Measurements from ENCODE around the gene SLC25A6. TPM values are rescaled to one million over a fixed set of nuclear protein-coding genes. Genes with fewer than 3 reads are reported as not detected.
"Not testable (repeated sequence)": the region's sequence is repeated elsewhere in the genome, so short reads cannot be mapped to it uniquely, and the experiment has no call there.

SLC25A6 gene
- total RNA-seq, 1 experiment from 2014 or later = 161 TPM

DNA sequence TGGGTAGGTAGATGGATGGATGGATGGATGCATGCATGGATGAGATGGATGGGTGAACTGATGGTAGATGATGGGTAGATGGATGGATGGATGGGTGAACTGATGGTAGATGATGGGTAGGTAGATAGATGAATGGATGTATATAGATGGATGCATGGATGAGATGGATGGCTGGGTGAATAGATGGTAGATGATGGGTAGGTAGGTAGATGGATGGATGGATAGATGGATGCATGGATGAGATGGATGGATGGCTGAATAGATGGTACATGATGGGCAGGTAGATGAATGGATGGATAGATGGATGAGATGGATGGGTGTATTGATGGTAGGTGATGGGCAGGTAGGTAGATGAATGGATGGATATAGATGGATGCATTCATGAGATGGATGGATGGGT lies 15.1 kb upstream of the SLC25A6 start:
- no peak overlapping the region for H3K4me3 Mint-ChIP-seq (ENCODE audit: low read depth, unreplicated experiment)
- H3K27ac Mint-ChIP-seq (ENCODE audit: unreplicated experiment) = no peak overlapping the region
- no peaks in the 10 kb centered on the region for H3K4me1 Mint-ChIP-seq (ENCODE audit: low read depth, unreplicated experiment)
- intact Hi-C loops (cut with micrococcal nuclease; ENCODE audit: unreplicated experiment) = no loop called here
- CTCF ChIA-PET = no interaction called here
- no peak for DNase-seq
- no peak for TF ChIP-seq CTCF (IDR thresholded peaks at IDR 0.05; ENCODE audit: unreplicated experiment)
- no peaks in the 10 kb centered on the region for H3K9me3 Mint-ChIP-seq (ENCODE audit: low read depth, unreplicated experiment)
- H3K27me3 Mint-ChIP-seq (ENCODE audit: unreplicated experiment) = no peaks in the 10 kb centered on the region
- BruUV-seq (replicated peaks) = no TSS peak
- H3K36me3 Mint-ChIP-seq (ENCODE audit: insufficient read depth, unreplicated experiment) = no peaks in the 10 kb centered on the region

- H3K4me1 Mint-ChIP-seq (ENCODE audit: low read depth, unreplicated experiment); H3K27me3 Mint-ChIP-seq (ENCODE audit: unreplicated experiment); H3K27ac Mint-ChIP-seq (ENCODE audit: unreplicated experiment); H3K4me3 Mint-ChIP-seq (ENCODE audit: low read depth, unreplicated experiment); intact Hi-C loops (cut with micrococcal nuclease; ENCODE audit: unreplicated experiment); H3K36me3 Mint-ChIP-seq (ENCODE audit: insufficient read depth, unreplicated experiment); DNase-seq; CTCF ChIA-PET; BruUV-seq (replicated peaks); H3K9me3 Mint-ChIP-seq (ENCODE audit: low read depth, unreplicated experiment): not testable (repeated sequence)
Measured at GRCh38 chrX:1405769-1406168, 13.9 kb upstream of the SLC25A6 start.

- H3K4me3 Mint-ChIP-seq (ENCODE audit: low read depth, unreplicated experiment); H3K36me3 Mint-ChIP-seq (ENCODE audit: insufficient read depth, unreplicated experiment); H3K27me3 Mint-ChIP-seq (ENCODE audit: unreplicated experiment); intact Hi-C loops (cut with micrococcal nuclease; ENCODE audit: unreplicated experiment); BruUV-seq (replicated peaks); DNase-seq; CTCF ChIA-PET; H3K9me3 Mint-ChIP-seq (ENCODE audit: low read depth, unreplicated experiment); H3K4me1 Mint-ChIP-seq (ENCODE audit: low read depth, unreplicated experiment); H3K27ac Mint-ChIP-seq (ENCODE audit: unreplicated experiment): not testable (repeated sequence)
Measured at GRCh38 chrX:1403867-1404266, 12.0 kb upstream of the SLC25A6 start.

DNA sequence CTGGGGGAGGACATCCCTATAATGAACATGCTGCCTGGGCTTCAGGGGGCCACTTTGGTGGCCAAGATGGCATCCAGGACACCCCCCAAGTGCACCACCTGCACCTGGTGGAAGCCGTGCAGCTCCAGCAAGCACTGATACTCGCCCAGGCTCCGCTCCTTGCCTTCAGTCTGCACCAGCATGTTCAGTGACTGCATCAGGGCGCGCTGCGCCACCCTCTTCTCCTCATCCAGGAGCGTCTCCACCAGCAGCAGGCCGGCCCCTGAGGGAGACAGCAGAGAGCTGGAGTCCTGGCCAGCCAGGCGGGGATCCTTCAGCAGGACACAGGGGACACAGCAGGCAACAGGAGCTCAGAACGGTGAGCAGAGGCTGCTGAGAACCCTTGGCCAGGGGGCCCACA lies 11.3 kb upstream of the SLC25A6 start:
- Mint-ChIP-seq H3K4me1 (ENCODE audit: low read depth, unreplicated experiment) (no peaks in the 10 kb centered on the region), H3K36me3 (ENCODE audit: insufficient read depth, unreplicated experiment) (peaks cover 6% of the 10 kb centered on the region), H3K27ac (ENCODE audit: unreplicated experiment) (no peak overlapping the region), H3K27me3 (ENCODE audit: unreplicated experiment) (no peaks in the 10 kb centered on the region), H3K4me3 (ENCODE audit: low read depth, unreplicated experiment) (no peak overlapping the region), H3K9me3 (ENCODE audit: low read depth, unreplicated experiment) (no peaks in the 10 kb centered on the region)
- CTCF ChIA-PET = no interaction called here
- no peak for TF ChIP-seq CTCF (IDR thresholded peaks at IDR 0.05; ENCODE audit: unreplicated experiment)
- no peak for DNase-seq
- no TSS peak for BruUV-seq (replicated peaks)
- intact Hi-C loops (cut with micrococcal nuclease; ENCODE audit: unreplicated experiment) = no loop called here

GRCh38 chrX:1401611-1402430 lies 9.9 kb upstream of the SLC25A6 start:
- Mint-ChIP-seq H3K27me3 (ENCODE audit: unreplicated experiment) (no peaks in the 10 kb centered on the region), H3K9me3 (ENCODE audit: low read depth, unreplicated experiment) (no peaks in the 10 kb centered on the region), H3K4me3 (ENCODE audit: low read depth, unreplicated experiment) (no peak overlapping the region), H3K4me1 (ENCODE audit: low read depth, unreplicated experiment) (no peaks in the 10 kb centered on the region), H3K27ac (ENCODE audit: unreplicated experiment) (no peak overlapping the region), H3K36me3 (ENCODE audit: insufficient read depth, unreplicated experiment) (peaks cover 17% of the 10 kb centered on the region)
- DNase-seq = no peak
- intact Hi-C loops (cut with micrococcal nuclease; ENCODE audit: unreplicated experiment) = no loop called here
- no TSS peak for BruUV-seq (replicated peaks)
- TF ChIP-seq CTCF (IDR thresholded peaks at IDR 0.05; ENCODE audit: unreplicated experiment) = no peak
- CTCF ChIA-PET = no interaction called here
